Activated naive CD8-positive, alpha-beta T cell treated with anti-CD3 and anti-CD28 coated beads, Interleukin-2, amount 10 ng/mL, durations not matched to agents 7 days and 5 days (primary cell): Measurements from ENCODE around the gene PCBP2. TPM values are rescaled to one million over a fixed set of nuclear protein-coding genes. Genes with fewer than 3 reads are reported as not detected.

ENCODE experiments used
- ATAC-seq: fragments of 150-1000 bp; cut with Tn5 transposase; one replicate; pipeline ENCODE4 v1.10.0; 2021; ENCODE audit warnings: low read depth, moderate library complexity
- POLR2A ChIA-PET: fragments of 350-600 bp; sonication (Branson Sonifier 250); formaldehyde crosslinking; loops from one replicate; lab custom pipeline; 2021; ENCODE audit warnings: antibody characterized with exemption; lab: Charles Lee
- DNase-seq: peaks from one replicate; pipeline ENCODE4 v3.0.0; 2021
- H3K27ac Mint-ChIP-seq: one replicate; pipeline ENCODE4 v1.8.0; 2022; ENCODE audit warnings: mild to moderate bottlenecking, mixed read lengths
- H3K27me3 Mint-ChIP-seq: one replicate; pipeline ENCODE4 v1.8.0; 2022; ENCODE audit warnings: mild to moderate bottlenecking, moderate library complexity, mixed read lengths
- H3K36me3 Mint-ChIP-seq: one replicate; pipeline ENCODE4 v1.8.0; 2021; ENCODE audit warnings: mild to moderate bottlenecking, mixed read lengths
- H3K4me1 Mint-ChIP-seq: one replicate; pipeline ENCODE4 v1.8.0; 2021; ENCODE audit warnings: mixed read lengths
- H3K4me3 Mint-ChIP-seq: one replicate; pipeline ENCODE4 v1.8.0; 2022; ENCODE audit warnings: mild to moderate bottlenecking, moderate library complexity, mixed read lengths
- H3K9me3 Mint-ChIP-seq: one replicate; pipeline ENCODE4 v1.8.0; 2021; ENCODE audit warnings: mixed read lengths
- total RNA-seq, 2 experiments: library from RNA; stranded (reverse); gene quantifications; one replicate each; pipeline ENCODE4 v1.2.3, GENCODE V29; 2021

Gene PCBP2
- total RNA-seq, 2 experiments from 2014 or later: 824 to 837 TPM

- POLR2A ChIA-PET: no interaction called here
- H3K27ac Mint-ChIP-seq: no peak overlapping the region
- peaks cover 3% of the 10 kb centered on the region for H3K36me3 Mint-ChIP-seq
- peaks cover 35% of the 10 kb centered on the region for H3K4me1 Mint-ChIP-seq
- no peak overlapping the region for H3K4me3 Mint-ChIP-seq
- DNase-seq: no peak
- no peaks in the 10 kb centered on the region for H3K27me3 Mint-ChIP-seq
- ATAC-seq: no peak
- no peaks in the 10 kb centered on the region for H3K9me3 Mint-ChIP-seq
These were observed 44.2 kb downstream of the PCBP2 start for GRCh38 chr12:53495903-53496751.

- no peak overlapping the region for H3K4me3 Mint-ChIP-seq
- H3K27me3 Mint-ChIP-seq: no peaks in the 10 kb centered on the region
- H3K36me3 Mint-ChIP-seq: peaks cover 3% of the 10 kb centered on the region
- H3K4me1 Mint-ChIP-seq: peaks cover 35% of the 10 kb centered on the region
- H3K27ac Mint-ChIP-seq: no peak overlapping the region
- POLR2A ChIA-PET: no interaction called here
- DNase-seq (no peak), ATAC-seq (no peak)
- no peaks in the 10 kb centered on the region for H3K9me3 Mint-ChIP-seq
These were observed 44.8 kb downstream of the PCBP2 start for GRCh38 chr12:53496752-53497032.

- H3K27ac Mint-ChIP-seq: no peak overlapping the region
- no peaks in the 10 kb centered on the region for H3K27me3 Mint-ChIP-seq
- H3K36me3 Mint-ChIP-seq: peaks cover 3% of the 10 kb centered on the region
- H3K9me3 Mint-ChIP-seq: no peaks in the 10 kb centered on the region
- H3K4me3 Mint-ChIP-seq: no peak overlapping the region
- POLR2A ChIA-PET: interaction anchor here (1.1 to 4.8 kb wide), 3 partner anchors 10 to 56 kb away, joined by 3 to 27 read pairs (median 4); partner anchors contain the start of genes NPFF and PRR13
- DNase-seq (no peak), ATAC-seq (no peak)
- H3K4me1 Mint-ChIP-seq: peaks cover 34% of the 10 kb centered on the region
These were observed 45.6 kb downstream of the PCBP2 start for GRCh38 chr12:53497461-53497860.

- Mint-ChIP-seq H3K4me3 (peak overlapping the region; percentile 84), H3K27me3 (no peaks in the 10 kb centered on the region), H3K9me3 (no peaks in the 10 kb centered on the region), H3K27ac (peak overlapping the region; percentile 90), H3K36me3 (peaks cover 3% of the 10 kb centered on the region), H3K4me1 (peaks cover 32% of the 10 kb centered on the region)
- POLR2A ChIA-PET: interaction anchor here (1.1 to 4.8 kb wide), 3 partner anchors 10 to 57 kb away, joined by 3 to 27 read pairs (median 4); partner anchors contain the start of genes NPFF and PRR13
- DNase-seq (no peak), ATAC-seq (no peak)
These were observed 46.3 kb downstream of the PCBP2 start for GRCh38 chr12:53498235-53498630.

DNA sequence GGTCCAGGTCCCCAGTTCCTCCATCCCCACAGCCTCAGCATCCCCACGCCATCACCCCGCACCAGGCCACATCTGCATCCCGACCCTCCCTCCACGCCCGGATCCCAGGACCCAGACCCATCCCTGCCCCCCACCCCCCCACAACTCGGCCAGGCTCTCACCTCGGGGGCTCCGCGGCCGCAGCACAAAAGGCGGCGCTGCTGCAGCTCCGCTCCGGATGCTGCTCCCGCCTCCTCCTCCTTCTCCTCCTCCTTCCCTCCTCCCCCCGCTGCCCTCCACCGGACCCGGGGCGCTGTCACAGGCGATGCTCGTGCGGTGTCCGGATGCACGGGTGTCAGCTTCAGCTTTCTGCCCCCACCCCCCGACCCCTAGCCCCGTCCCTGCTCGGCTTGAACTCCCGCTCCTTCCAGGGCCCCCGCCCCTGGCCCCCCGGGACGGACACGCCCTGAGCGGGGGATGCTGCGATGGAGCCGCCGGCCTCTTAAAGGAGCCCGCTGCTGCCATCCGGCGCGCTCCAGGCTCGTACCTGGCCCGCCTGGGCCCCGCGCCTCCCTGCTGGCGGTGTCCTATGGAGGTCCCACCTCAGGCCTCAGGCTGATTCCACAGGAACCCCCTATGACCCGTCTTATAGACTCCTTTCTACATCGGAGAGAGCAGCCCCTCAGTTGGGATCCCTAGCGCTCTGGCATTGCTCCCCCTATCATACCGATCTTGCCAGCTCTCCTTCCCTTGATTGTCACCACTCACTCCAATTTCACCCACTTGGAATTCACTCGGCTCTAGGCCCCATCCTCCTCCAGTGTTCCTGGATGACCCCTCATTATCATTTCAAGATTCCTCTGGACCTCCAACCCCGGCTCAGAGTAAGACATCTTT is 47.6 kb downstream of the PCBP2 start, which contains the start of gene MAP3K12:
MAP3K12 (minus strand) TSS at position 193 of the 876 bp plus-strand sequence. CDS start 12,067 bp downstream, outside the sequence.
- POLR2A ChIA-PET: interaction anchor here (0.7 to 4.8 kb wide), 6 partner anchors 8 to 396 kb away, joined by 3 to 27 read pairs (median 12); partner anchors contain the start of genes NPFF, PRR13, SOAT2 and SP1
- H3K4me1 Mint-ChIP-seq: peaks cover 21% of the 10 kb centered on the region
- peak within 1 kb of the TSS; percentile 90 for H3K27ac Mint-ChIP-seq
- H3K36me3 Mint-ChIP-seq: peaks cover 3% of the 10 kb centered on the region
- no peaks in the 10 kb centered on the region for H3K27me3 Mint-ChIP-seq
- no peaks in the 10 kb centered on the region for H3K9me3 Mint-ChIP-seq
- DNase-seq (peak; percentile 84), ATAC-seq (peak; percentile 10)
- peak within 1 kb of the TSS; percentile 84 for H3K4me3 Mint-ChIP-seq

GRCh38 chr12:53500142-53500775 is 48.4 kb downstream of the PCBP2 start:
- no peaks in the 10 kb centered on the region for H3K27me3 Mint-ChIP-seq
- no peaks in the 10 kb centered on the region for H3K9me3 Mint-ChIP-seq
- peak; percentile 87 for DNase-seq
- H3K27ac Mint-ChIP-seq: peak overlapping the region; percentile 90
- POLR2A ChIA-PET: interaction anchor here (0.6 to 4.8 kb wide), 25 partner anchors 9 to 780 kb away, joined by 3 to 27 read pairs (median 4); partner anchors contain the start of genes AAAS, ATF7, CBX5 and EIF4B
- peaks cover 21% of the 10 kb centered on the region for H3K4me1 Mint-ChIP-seq
- no peak for ATAC-seq
- H3K36me3 Mint-ChIP-seq: peaks cover 6% of the 10 kb centered on the region
- peak overlapping the region; percentile 84 for H3K4me3 Mint-ChIP-seq

DNA sequence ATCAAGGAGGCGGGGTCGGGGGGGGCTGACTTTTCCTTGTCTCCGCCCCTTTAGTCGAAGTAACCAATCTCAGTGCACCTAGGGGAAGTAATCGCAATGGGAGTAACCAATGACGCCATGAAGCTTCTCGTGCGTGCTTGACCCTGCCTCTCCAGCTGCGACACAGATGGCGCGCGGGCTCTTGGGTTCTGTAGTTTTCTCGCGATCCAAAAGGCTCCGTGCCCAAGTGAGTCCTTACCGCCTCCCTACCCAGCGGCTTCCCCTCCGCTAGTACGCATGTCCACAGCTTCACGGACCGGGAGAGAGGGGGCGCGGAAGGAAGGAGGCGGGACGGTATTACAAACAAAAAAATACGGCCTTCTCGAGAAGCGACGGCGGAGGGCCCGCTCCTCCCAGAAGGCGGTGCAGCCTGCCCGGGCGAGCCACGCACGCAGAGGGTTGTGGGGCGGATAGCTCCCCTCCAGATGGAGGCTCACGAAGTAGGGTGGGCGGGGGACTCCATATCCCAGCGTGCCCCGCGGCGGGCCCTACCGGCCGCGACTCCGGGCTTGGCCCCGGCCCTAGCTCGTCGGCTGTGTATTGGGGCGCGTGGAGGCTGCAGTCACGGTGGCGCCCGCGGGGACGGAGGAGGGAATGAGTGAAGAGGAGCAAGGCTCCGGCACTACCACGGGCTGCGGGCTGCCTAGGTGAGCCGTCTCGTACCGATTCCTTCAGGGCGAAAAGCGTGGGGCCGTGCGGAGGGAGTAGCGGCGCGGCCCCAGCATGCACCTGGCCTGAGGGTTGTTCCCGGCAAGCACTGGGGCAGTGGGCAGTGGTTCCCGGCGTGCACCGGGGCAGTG is 49.1 kb downstream of the PCBP2 start, which contains the start of gene TARBP2:
TARBP2 (plus strand) TSS at position 508 of the 839 bp plus-strand sequence; CDS start at position 634, 126 bp downstream.
- Mint-ChIP-seq H3K9me3 (no peaks in the 10 kb centered on the region), H3K27ac (peak within 1 kb of the TSS; percentile 90), H3K4me1 (peaks cover 21% of the 10 kb centered on the region), H3K4me3 (peak within 1 kb of the TSS; percentile 84), H3K36me3 (peaks cover 6% of the 10 kb centered on the region), H3K27me3 (no peaks in the 10 kb centered on the region)
- DNase-seq (peak; percentile 93), ATAC-seq (peak; percentile 82)
- POLR2A ChIA-PET: interaction anchor here (0.6 to 4.8 kb wide), 27 partner anchors 8 to 779 kb away, joined by 3 to 27 read pairs (median 4); partner anchors contain the start of genes AAAS, ATF7, ATP5MC2 and CBX5

DNA sequence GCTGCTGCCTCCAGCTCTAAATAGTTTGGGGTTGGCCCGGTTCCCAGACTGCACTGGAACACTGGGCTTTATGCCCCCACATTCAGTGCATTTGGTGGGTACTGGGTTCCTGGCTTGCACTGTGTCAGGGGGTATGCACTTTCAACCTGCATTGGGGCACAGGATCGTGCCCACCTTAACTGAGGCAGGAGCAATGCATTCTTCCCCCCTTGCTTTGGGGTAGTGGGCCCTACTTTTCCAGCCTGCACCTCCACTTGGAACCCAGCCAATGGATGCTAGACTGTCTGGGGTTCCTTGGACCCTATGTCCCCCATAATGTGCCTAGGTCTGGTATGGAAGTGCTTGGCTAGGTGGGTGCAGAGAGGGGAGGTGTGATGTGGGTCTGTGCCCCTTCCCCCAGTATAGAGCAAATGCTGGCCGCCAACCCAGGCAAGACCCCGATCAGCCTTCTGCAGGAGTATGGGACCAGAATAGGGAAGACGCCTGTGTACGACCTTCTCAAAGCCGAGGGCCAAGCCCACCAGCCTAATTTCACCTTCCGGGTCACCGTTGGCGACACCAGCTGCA is 49.8 kb downstream of the PCBP2 start:
- Mint-ChIP-seq H3K4me3 (peak overlapping the region; percentile 84), H3K36me3 (peaks cover 6% of the 10 kb centered on the region), H3K27ac (peak overlapping the region; percentile 90), H3K27me3 (no peaks in the 10 kb centered on the region), H3K4me1 (peaks cover 18% of the 10 kb centered on the region), H3K9me3 (no peaks in the 10 kb centered on the region)
- DNase-seq (no peak), ATAC-seq (no peak)
- POLR2A ChIA-PET: interaction anchor here (1.0 to 4.8 kb wide), 17 partner anchors 8 to 778 kb away, joined by 3 to 27 read pairs (median 4); partner anchors contain the start of genes AAAS, ATF7, ATP5MC2 and CBX5

DNA sequence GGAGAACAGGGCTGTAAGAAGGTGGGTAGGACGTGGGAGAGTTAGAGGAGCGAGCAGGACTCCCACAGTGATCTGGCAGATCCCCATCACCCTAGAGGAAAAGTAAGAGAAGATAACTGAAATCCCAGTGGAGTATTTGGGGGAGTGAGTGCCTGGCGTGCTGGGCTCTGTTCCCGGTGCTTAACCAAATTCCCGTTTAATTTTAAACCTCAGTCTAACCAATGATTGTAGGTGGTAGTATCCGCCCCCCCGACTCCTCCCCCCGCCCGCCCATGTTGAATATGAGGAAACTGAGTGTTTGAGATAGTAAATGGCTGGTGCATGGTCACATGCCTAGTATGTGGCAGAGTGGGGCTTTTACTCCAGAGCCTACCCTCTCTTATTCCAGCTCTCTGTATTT is 50.4 kb downstream of the PCBP2 start:
- ATAC-seq (no peak), DNase-seq (no peak)
- Mint-ChIP-seq H3K27me3 (no peaks in the 10 kb centered on the region), H3K27ac (peak overlapping the region; percentile 90), H3K36me3 (peaks cover 4% of the 10 kb centered on the region), H3K9me3 (no peaks in the 10 kb centered on the region), H3K4me3 (peak overlapping the region; percentile 84), H3K4me1 (peaks cover 17% of the 10 kb centered on the region)
- POLR2A ChIA-PET: interaction anchor here (0.6 to 3.7 kb wide), 2 partner anchors 26 to 123 kb away, joined by 3 to 21 read pairs; partner anchors contain the start of gene SP1

DNA sequence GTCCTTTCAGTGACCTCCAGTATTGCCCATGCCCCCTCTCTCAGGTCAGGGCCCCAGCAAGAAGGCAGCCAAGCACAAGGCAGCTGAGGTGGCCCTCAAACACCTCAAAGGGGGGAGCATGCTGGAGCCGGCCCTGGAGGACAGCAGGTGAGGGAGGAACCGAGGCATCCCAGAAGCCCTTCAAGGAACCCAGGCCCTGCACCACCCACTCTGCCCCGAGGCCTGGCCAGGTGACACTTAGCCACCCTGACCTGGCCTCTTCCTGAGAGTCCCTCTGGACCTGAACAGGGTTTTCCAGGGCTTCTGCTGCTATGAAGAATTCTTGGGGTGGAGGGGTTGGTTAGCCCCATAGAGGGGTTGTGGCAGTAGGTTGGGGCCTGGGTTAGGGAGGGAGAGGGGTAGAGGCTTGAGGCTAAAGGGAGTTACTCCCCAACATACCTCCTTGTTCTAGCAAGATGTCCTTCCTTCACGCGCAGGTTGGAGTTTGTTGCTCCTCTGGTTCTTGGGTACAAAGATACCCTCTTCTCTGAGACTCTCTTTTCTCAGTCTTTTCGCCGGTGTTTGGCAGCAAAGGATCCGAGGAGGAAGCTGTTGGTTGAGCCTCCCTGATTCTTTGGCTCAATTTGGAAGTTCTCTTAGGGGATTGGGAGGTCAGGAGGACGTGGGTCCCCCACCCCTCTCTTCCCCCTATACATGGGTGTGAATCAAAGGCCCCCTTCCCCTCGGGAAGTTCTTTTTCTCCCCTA is 51.3 kb downstream of the PCBP2 start:
- H3K36me3 Mint-ChIP-seq: peaks cover 3% of the 10 kb centered on the region
- H3K27ac Mint-ChIP-seq: peak overlapping the region; percentile 42
- peaks cover 14% of the 10 kb centered on the region for H3K4me1 Mint-ChIP-seq
- no peaks in the 10 kb centered on the region for H3K27me3 Mint-ChIP-seq
- POLR2A ChIA-PET: interaction anchor here (0.8 kb wide), 1 partner anchor 181 kb away, joined by 3 read pairs; the partner anchor contains the start of gene AAAS
- H3K9me3 Mint-ChIP-seq: no peaks in the 10 kb centered on the region
- no peak for DNase-seq
- no peak for ATAC-seq
- peak overlapping the region; percentile 22 for H3K4me3 Mint-ChIP-seq
